ENCODE data around the gene MICU1. TPM values are rescaled to one million over a fixed set of nuclear protein-coding genes. Genes with fewer than 3 reads are reported as not detected.

MICU1 gene
- polyA plus RNA-seq, 1 of the 3 experiments (the other 2 are of a cell fraction) = 24.6 TPM

GRCh38 chr10:72349438-72349837 lies 276.4 kb downstream of the MICU1 start:
- no peaks in the 10 kb centered on the region for H3F3A ChIP-seq (replicated peaks; ENCODE audit: insufficient read depth)
- ChIA-PET CTCF (interaction anchor here (0.9 to 9.9 kb wide), 4 partner anchors 10 to 485 kb away, joined by 3 to 86 read pairs (median 6); no protein-coding TSS in a partner anchor), POLR2A (no interaction called here)
- peaks cover 14 to 30% of the 10 kb centered on the region in 2 experiments for H3K36me3 ChIP-seq (replicated peaks in 1 of 2; ENCODE audit: control insufficient read depth in 1 of 2, insufficient read depth in 2 of 2, low read length in 1 of 2)
- WGBS (ENCODE audit: low lambda C conversion rate) = 100% methylated on average over 2 of the region's 2 CpGs
- H3K9me3 ChIP-seq = no peaks in the 10 kb centered on the region
- no peak overlapping the region for H3K27ac ChIP-seq (ENCODE audit: low read depth in 2 of 2, low read length in 1 of 2)
- no peaks in the 10 kb centered on the region for H3K27me3 ChIP-seq (ENCODE audit: insufficient read depth)
- H2AFZ ChIP-seq (ENCODE audit: low read depth) = no peak overlapping the region
- no peak overlapping the region for H3K9ac ChIP-seq
- peaks cover 85% of the 10 kb centered on the region for H3K79me2 ChIP-seq (ENCODE audit: insufficient read depth)
- no peak overlapping the region for H3K4me2 ChIP-seq
- no peaks in the 10 kb centered on the region for H4K20me1 ChIP-seq (ENCODE audit: insufficient read depth)
- peaks cover 9 to 11% of the 10 kb centered on the region in 2 experiments; a peak in 1 of 4 replicates for H3K4me1 ChIP-seq (ENCODE audit: control insufficient read depth in 1 of 2, insufficient read depth in 2 of 2, low read depth in 1 of 2, low read length in 1 of 2)
- H3K9me2 ChIP-seq = no peaks in the 10 kb centered on the region
- H3K4me3 ChIP-seq (ENCODE audit: low read depth in 2 of 2, low read length in 1 of 2) = no peak overlapping the region
- no peak for TF ChIP-seq JUND (IDR thresholded peaks at IDR 0.05)
- no peak for TF ChIP-seq RAD21 (IDR thresholded peaks at IDR 0.05; ENCODE audit: low read length)
- no peak for TF ChIP-seq CHD2 (IDR thresholded peaks at IDR 0.05; ENCODE audit: low read length, partially characterized antibody)
- no peak for TF ChIP-seq NRF1 (IDR thresholded peaks at IDR 0.05; ENCODE audit: low read depth, low read length)
- TF ChIP-seq FOXJ3 (CRISPR knock-in tag; IDR thresholded peaks at IDR 0.05) = no peak
- TF ChIP-seq, protein P1, sequence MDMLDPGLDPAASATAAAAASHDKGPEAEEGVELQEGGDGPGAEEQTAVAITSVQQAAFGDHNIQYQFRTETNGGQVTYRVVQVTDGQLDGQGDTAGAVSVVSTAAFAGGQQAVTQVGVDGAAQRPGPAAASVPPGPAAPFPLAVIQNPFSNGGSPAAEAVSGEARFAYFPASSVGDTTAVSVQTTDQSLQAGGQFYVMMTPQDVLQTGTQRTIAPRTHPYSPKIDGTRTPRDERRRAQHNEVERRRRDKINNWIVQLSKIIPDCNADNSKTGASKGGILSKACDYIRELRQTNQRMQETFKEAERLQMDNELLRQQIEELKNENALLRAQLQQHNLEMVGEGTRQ (IDR thresholded peaks at IDR 0.05; ENCODE audit: borderline replicate concordance, low read depth, low read length) = no peak
- no peak for TF ChIP-seq USF1 (IDR thresholded peaks at IDR 0.05; ENCODE audit: borderline replicate concordance, low read depth)
- TF ChIP-seq EP300 (IDR thresholded peaks at IDR 0.05; ENCODE audit: borderline replicate concordance in 1 of 2, low read depth in 1 of 2, low read length in 1 of 2) = no peak
- no peak for TF ChIP-seq GABPA (IDR thresholded peaks at IDR 0.05; ENCODE audit: low read depth)
- TF ChIP-seq, protein P2, sequence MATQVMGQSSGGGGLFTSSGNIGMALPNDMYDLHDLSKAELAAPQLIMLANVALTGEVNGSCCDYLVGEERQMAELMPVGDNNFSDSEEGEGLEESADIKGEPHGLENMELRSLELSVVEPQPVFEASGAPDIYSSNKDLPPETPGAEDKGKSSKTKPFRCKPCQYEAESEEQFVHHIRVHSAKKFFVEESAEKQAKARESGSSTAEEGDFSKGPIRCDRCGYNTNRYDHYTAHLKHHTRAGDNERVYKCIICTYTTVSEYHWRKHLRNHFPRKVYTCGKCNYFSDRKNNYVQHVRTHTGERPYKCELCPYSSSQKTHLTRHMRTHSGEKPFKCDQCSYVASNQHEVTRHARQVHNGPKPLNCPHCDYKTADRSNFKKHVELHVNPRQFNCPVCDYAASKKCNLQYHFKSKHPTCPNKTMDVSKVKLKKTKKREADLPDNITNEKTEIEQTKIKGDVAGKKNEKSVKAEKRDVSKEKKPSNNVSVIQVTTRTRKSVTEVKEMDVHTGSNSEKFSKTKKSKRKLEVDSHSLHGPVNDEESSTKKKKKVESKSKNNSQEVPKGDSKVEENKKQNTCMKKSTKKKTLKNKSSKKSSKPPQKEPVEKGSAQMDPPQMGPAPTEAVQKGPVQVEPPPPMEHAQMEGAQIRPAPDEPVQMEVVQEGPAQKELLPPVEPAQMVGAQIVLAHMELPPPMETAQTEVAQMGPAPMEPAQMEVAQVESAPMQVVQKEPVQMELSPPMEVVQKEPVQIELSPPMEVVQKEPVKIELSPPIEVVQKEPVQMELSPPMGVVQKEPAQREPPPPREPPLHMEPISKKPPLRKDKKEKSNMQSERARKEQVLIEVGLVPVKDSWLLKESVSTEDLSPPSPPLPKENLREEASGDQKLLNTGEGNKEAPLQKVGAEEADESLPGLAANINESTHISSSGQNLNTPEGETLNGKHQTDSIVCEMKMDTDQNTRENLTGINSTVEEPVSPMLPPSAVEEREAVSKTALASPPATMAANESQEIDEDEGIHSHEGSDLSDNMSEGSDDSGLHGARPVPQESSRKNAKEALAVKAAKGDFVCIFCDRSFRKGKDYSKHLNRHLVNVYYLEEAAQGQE (IDR thresholded peaks at IDR 0.05; ENCODE audit: low read depth, low read length) = no peak
- TF ChIP-seq, protein P3, sequence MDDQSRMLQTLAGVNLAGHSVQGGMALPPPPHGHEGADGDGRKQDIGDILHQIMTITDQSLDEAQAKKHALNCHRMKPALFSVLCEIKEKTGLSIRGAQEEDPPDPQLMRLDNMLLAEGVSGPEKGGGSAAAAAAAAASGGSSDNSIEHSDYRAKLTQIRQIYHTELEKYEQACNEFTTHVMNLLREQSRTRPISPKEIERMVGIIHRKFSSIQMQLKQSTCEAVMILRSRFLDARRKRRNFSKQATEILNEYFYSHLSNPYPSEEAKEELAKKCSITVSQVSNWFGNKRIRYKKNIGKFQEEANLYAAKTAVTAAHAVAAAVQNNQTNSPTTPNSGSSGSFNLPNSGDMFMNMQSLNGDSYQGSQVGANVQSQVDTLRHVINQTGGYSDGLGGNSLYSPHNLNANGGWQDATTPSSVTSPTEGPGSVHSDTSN (IDR thresholded peaks at IDR 0.05) = no peak
- no peak for TF ChIP-seq GATA2 (CRISPR knock-in tag; IDR thresholded peaks at IDR 0.05)
- no peak for TF ChIP-seq SIN3A (IDR thresholded peaks at IDR 0.05; ENCODE audit: borderline replicate concordance, low read depth, low read length)
- no peak for TF ChIP-seq MXI1 (IDR thresholded peaks at IDR 0.05; ENCODE audit: low read depth, low read length)
- no peak for TF ChIP-seq MEF2A (IDR thresholded peaks at IDR 0.05; ENCODE audit: borderline replicate concordance, low read depth)
- DNase-seq = no peak
